NCI-H146 treated with DMSO at 0.1 percent for 48 hours (cell line): ENCODE measurements around the gene RTP5.

Experiments
- DNase-seq: peaks from one replicate; lab custom pipeline; 2025; ENCODE audit not compliant: unreplicated experiment; lab: John Stamatoyannopoulos, UW

Gene RTP5

DNA sequence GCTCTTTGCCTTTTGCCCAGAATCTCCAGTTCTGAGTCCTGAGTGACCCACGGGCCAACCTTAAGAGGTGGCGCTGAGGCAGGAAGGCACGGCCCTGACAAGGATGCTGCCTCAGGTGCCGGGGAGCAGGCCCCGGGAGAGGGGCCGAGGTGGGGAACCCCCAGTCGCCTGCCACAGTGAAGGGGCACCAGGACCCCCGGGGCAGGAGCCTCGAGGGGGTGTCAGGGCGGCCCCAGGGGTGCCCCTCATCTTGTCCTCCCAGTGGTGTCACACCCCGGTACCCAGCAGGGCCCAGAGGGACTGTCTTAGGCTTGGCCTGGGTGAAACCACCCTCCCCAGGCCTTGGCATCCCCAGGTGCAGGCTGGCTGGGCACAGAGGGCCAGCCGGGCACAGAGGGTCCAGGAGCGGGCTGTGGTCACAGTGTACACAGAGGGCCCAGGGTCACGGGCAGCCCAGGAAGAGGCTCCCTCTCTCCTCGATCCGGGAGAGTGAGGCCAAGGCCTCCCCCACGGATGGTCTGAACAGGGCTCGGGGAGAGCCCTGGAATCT is 11.9 kb upstream of the RTP5 start:
- no peak for DNase-seq

DNA sequence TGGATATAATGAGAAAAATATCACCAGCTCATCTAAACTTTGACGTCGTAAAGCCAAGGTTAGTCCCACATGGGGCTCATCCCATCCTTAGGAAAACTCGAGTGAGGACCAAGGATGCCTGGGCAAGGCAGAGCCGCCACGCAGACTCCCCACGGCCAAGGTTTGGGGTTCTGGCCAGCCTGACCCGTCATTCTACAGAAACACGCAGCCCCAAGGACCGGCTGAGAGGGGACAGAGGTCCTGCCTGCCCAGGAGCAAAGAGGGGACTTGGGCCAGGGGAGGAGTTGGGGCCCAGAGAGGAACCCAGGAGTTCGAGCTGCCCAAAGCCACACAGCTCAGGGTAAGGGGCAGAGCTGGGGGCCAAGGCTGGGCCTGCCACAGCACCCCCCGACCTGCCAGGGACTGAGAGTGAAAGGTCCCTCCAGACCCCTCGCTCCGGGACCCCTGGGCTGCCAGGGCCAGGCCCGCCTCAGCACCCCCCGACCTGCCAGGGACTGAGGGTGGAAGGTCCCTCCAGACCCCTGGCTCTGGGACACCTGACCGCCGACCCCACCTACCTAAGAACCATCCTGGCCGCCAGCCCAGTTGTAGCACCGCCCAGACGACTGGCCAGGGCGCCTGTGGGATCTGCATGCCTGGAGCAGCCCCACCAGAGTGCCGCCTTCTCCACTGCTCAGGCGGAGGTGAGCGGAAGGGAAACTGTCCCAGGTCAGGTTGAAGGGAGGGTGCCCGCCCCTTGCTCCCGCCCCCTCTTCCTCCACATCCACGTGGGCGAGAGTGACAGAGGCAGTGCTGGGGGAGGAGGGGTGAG is 11.1 kb upstream of the RTP5 start, which contains the start of gene PDCD1:
Gene PDCD1 (minus strand): TSS at position 689 of the 811 bp plus-strand sequence. CDS start 56 bp downstream, at position 633.
- no peak for DNase-seq

DNA sequence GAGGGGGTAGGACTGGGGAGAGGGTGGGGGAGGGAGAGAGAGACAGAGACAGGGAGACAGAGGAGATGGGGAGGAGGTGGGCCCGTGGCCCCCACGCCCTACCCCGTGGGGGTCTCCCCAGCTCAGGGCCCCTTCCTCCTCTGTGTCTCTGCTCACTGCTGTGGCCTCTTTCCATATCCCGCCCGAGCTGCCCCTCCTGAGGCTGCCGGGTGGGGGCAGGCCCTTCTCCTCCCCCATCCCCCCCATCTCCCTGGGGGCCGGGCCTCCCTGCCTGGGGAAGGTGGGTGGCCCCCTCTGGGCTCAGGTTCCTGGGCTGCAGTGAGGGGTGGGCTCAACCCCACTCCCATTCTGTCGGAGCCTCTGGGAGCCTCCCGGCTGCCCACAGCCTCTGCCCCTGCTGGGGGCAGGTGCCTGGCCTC is 10.5 kb upstream of the RTP5 start:
- no peak for DNase-seq

DNA sequence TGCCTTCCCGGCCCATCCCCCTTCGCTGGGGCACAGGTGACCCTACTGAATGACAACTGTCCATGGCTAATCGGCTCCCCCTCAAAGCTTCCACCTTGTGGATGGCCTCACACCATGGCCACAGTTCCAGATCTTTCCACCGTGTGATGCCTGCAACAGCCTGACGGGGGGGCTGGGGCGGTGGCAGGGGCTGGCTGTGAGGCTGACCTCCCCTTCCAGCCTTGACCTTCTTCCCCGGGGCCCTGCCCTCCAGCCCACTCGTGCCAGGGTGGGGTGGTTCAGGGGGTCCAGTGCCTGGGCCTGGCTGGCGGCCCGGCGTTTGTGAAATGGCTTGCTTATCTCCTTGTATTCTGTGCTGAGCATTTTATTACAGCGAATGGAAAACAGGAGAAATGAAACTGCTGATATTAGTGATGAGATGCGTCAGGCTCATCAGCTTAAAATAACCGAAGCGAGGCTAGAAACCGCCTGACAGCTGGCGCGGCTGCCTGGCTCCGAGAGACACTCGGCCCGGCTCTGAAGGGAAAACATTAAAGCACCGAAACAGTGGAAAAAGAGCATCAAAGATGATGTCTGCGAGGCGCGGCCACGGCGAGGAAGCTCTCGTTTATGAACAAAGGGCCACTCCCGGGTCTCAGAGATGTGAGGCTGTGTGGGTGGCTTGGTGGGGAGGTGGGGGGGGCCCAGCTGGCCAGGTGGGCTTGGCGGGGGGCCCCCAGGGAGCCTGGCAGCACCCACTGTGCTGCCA is 9.9 kb upstream of the RTP5 start:
- no peak for DNase-seq

DNA sequence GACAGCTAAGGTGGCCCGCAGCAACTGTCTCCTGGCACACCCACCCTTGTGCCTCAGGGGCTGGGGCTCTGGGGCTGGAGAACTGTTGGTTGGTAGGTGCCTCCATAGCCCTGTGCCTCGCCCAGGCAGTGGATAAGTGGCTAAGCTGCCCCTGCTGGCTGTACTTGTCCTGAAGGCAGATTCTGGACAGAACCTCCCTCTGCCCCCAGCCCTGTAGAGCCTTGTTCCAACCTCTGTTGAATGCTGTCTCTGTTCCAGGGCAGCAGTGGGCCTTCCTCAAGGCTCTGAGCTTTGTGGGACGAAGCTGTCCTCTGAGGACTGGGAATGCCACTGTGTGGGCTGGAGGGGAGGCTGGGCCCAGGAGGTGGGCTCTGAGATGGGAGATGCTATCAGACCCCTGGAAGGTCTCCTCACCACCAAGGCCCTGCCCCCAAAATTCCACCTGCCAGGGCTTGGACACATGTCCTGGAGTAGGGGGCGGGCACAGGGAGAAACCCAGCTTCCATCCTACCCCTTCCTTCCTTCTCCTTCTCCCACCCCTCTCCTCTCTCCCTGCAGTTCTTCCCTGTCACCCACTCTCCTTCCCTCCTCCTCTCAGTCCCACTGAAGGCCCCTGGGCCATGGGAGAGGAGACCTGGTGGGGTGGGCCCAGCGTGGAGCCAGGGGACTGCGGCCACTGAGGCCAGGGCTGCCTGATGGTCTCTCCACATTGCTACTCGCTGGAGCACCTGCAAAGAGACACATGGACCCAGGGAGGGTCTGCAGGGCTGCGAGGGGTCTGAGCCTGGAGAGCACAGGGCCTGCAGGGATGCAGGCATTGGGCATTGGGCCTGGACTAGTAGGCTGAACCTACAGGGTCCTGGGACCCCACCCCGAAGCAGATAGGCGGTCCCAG is 9.1 kb upstream of the RTP5 start:
- no peak for DNase-seq

DNA sequence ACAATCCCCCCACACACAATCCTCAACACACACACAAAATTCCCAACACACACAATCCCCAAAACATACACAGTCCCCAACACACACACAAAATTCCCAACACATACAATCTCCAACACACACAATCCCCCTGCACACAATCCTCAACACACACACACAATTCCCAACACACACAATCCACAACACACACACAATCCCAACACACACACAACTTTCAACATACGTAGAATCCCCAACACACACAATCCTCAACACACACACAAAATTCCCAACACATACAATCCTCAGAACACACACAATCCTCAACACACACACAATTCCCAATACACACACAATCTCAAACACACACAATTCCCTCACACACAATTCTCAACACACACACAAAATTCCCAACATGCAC is 8.3 kb upstream of the RTP5 start:
- no peak for DNase-seq

DNA sequence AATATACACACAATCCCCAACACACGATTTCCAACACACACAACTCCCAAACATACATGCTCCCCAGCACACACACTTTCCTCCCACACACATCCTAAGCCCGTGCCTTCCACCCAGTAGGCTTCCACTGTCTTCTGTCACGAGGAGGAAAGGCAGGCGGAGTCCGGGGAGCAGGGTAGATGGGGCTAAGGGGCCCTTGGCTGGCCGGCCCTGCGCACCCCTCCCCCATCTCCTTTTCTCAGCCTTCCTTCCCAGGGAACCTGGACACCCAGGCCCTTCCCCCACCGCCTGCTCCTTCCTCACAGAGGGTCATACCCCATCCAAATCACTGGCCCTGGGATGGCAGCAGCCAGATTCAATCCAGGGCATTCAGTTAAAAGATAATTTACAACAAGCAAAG is 7.4 kb upstream of the RTP5 start:
- no peak for DNase-seq

DNA sequence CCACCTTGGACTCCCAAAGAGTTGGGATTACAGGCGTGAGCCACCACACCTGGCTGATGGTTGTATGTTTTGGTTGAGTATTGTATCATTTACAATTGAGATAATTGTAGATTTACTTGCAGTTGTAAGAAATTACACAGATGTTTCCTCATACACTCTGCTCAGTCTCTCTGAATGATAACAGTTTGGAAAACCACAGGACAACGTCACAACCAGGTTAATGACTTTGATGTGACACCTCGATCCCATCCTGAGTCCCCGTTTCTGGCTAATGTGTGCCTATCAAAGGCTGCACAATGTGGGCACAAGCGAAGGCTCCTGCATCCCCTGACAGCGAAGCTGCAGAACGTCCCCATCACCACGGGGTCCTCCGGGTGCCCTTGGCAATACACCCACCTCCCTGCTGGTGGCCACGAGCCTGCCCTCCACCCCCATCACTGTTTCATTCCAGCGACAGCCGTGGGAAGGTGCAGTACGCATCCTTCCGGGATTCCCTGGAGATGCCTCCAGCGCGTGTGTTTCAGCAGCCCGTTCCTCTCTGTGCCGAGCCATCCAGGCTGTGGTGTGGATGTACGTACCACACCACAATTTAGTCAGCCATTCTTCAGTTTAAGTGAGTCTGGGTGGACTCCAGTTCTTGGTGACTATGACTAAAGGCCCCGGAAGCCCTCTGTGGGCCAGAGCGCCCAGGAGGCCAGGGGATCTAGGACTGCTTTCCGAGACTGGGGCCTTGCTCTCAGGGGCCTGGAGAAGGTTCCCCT is 6.6 kb upstream of the RTP5 start:
- no peak for DNase-seq

DNA sequence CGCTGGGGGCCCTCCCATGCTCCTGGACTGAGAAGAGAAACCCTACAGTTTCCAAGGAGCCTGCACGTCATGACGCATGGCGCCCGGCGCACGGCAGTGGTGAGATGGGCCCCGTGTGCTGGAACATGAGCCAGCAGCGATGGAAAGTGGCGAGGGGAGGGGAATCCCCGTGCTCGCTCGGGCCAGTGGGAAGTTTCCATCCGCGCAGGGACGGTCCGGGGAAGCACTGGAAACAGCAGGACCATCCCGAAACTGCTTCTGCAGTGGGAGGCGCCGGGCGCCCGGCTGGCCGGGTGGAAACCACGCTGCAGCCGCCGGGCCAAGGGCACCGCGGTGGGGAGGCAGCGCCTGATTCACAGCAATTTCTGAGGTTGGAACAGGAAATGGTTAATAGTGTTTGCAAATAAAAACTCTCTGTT is 6.0 kb upstream of the RTP5 start:
- no peak for DNase-seq

DNA sequence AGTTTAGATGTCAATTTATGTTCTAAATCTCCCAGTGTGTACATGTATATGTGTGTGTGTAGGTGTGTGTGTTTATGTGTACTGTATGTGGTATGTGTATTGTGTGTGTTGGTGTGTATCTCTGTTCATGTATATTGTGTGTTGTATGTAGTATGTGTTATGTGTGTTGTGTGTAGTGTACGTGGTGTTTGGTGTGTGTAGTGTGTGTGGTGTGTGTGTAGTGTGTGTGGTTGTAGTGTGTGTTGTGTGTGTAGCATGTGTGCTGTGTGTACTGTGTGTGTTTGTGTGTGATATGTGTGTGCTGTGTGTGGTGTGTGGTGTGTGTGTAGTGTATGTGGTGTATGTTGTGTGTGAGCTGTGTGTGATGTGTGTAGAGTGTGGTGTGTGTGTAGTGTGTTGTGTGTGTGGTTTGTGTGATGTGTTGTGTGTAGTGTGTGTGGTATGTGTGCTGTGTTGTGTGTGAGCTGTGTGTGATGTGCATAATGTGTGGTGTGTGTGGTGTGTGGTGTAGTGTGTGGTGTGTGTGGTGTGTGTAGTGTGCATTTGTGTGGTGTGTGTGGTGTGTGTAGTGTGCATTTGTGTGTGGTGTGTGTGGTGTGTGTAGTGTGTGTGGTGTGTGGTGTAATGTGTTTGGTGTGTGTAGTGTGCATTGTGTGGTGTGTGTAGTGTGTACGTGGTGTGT is 5.2 kb upstream of the RTP5 start:
- DNase-seq = no peak

DNA sequence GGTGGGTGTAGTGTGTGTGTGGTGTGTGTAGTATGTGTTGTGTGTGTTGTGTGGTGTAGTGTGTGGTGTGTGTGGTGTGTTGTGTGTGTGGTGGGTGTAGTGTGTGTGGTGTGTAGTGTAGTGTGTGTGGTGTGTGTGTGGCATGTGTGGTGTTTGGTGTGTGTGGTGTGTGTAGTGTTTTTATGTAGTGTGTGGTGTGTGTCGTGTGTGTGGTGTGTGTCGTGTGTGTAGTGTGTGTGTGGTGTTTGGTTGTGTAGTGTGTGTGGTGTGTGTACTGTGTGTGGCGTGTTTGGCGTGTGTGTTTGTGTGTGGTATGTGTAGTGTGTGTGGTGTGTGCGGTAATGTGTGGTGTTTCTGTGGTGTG is 4.7 kb upstream of the RTP5 start:
- DNase-seq = no peak

DNA sequence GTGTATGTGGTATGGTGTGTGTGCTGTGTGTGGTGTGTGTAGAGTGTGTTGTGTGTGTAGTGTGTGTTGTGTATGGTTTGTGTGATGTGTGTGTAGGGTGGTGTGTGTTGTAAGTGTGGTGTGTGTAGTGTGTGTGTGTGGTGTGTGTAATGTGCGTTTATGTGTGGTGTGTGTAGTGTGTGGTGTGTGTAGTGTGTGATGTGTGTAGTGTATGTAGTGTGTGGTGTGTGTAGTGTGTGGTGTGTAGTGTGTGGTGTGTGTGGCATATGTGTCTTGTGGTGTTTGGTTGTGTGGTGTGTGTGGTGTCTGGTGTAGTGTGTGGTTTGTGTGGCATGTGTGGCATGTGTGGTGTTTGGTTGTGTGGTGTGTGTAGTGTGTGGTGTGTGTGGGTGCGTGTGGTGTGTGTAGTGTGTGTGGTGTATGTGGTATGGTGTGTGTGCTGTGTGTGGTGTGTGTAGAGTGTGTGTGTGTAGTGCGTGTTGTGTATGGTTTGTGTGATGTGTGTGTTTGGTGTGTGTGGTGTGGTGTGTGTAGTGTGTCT is 4.0 kb upstream of the RTP5 start:
- DNase-seq = no peak

DNA sequence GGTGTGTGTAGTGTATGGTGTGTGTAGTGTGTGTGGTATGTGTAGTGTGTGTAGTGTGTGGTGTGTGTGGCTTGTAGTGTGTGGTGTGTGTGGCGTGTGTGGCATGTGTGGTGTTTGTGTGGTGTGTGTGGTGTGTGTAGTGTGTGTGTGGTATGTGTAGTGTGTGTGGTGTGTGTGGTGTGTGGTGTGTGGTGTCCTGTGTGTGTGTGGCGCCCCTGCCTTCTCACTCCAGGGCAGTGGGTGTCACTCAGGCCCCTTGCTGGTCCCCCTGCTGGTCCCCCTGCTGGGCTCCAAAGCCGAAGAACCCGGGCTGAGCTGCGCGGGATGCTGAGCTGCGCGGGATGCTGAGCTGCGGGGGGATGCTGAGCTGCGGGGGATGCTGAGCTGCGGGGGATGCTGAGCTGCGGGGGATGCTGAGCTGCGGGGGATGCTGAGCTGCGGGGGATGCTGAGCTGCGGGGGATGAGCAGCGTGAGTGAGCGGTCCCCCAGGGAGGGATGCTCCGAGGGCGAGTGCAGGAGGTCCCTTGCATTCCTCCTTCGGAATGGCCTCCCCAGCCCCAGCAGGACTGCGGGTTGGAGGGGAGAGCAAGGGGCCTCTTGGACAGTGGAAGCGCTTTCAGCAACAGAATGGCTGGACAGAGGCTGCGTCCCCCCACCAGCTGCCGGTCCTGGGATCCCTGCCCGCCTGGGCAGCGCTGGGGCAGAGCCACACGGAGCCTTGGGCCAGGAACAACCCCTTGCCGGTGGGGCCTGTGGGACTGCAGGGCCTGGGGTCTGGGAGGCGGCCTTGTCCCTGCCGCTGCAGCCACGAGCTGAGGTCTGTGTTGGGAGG is 3.4 kb upstream of the RTP5 start:
- DNase-seq = no peak

DNA sequence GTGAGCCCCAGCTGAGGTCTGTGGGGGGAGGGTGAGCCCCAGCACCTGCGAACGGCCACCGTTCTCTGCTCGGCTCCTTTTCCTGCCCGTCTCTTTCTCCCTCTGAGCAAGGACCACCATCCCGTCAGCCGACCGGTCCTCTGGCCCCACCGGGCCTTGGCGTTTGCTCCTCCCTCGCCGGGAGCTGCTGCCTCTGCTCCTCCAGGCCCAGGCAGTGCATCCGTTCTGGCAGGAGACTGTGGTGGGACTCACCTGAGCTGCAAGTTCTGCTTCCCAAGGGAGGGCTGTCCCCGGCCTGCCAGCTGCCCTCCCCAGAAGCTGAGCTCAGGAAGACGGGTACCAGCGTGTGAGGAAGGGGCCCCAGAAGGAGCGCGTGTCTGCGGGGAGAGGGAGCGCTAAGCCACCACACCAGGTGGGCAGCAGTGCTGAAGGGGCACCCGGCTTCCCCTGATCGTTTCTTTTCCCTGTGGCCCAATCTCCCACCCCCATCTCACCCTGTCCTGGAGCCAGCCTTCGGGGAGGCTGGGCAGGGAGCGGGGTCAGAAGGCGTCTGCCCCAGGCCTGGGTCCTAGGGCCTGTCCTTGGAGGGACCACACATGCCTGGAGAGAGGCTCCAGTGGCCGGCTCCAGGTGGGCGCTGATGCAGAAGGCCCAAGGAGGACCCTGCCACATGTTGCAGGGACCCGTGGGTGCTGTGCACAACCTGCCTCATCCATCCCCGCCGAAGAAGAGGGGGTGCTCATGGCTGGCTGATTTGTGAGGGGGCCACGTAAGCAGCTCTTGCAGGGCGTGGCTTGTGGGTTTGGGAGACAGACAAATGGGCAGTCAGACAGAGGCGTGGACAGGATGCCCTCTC is 2.5 kb upstream of the RTP5 start:
- DNase-seq = no peak

DNA sequence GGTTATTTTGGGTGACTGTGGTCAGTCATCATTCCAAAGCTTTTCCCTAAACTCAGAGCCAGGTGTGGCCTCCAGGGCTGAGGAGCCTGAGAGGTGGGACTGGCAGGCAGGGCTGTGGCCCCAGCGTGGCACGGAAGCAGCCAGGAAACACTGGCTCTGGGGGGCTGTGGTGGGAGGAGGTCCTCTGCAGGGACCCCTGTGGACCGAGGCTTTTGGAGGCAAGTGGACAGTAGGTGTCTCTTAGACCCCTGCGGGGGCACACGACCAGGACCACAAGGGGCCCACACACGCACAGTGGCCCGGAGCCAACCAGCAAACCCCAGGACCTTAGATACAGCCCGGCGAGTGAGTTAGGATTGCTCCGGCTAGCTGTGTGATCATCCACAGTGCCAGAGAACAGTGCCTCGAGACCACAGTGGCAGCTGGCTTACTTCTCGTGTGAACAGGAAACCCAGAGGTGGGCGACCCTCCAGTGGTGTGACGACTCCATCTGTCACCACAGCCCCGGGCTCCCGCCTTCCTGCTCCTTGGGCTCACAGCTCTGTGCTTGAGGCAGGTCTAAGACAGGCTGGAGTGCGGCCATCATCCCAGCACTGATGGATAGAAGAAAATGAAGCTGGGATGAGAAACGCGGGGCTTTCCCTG is 1.6 kb upstream of the RTP5 start:
- DNase-seq = no peak

DNA sequence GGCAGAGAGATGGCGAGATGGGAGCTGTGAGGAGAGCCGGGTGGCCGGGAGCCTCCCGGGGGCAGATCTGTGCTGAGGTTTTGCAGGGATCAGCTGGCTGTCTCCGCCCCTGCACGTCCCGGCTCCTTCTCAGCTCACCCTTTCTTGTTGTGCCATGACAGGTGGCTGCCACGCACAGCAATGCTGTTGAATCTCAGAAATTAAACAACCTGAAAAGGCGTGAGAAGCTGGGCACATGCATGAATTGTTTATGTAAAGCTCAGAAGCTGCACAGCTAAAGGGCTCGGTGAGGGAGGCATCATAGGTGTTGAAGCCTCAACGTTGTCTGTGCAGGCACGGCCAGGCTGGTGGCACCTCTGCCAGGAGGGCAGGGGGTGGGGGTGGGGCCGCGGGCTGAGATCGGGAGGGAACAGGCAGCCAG is 858 bp upstream of the RTP5 start:
- DNase-seq = no peak

DNA sequence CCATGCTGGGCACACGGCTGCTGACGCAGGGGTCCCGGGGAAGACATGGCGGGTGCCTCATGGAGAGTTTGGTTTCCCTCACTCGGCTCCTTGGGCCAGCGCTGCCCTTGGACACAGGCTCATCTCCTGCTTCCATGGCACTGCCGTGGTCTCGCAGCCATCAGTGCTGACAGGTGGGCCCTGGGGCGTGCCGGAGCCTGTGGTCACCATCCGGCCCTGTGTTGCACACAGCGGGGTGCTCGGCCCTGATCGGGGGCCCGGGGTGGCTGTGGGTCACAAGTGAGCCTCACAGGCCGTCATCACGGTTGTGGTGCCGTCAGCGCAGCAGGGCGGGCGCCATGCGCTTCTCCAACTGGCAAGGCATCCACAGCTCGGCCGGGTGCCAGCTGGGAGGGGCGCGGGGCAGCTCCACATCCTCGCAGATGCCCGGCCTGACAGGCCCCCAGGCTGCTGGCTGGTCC is 582 bp downstream of the RTP5 start:
- no peak for DNase-seq
